K562 (cell line): ENCODE measurements around the gene TLDC2. TPM values are rescaled to one million over a fixed set of nuclear protein-coding genes. Genes with fewer than 3 reads are reported as not detected.
A peak's percentile ranks its signal among the peaks of the same experiment; 100 is the strongest.

ENCODE experiments used
- CLOCK ChIP-seq: fragments of 250-450 bp; sonication (Bioruptor Pico); IDR thresholded peaks from 2 replicates; pipeline ENCODE4 v1.4.0; 2020; ENCODE audit warnings: mild to moderate bottlenecking, moderate library complexity, borderline replicate concordance
- CREB1 ChIP-seq, 2 experiments: sonication (generic) in 1 of 2; formaldehyde crosslinking in 1 of 2; IDR thresholded peaks; 2 replicates each; pipeline versions ENCODE4 v1.6.1 to v1.8.0; 2012 to 2022; ENCODE audit warnings: inconsistent platforms in 1 of 2, mild to moderate bottlenecking in 1 of 2, missing genetic modification reagents in 1 of 2, moderate library complexity in 1 of 2
- EP300 ChIP-seq: IDR thresholded peaks from 2 replicates; pipeline ENCODE4 v1.6.1; 2012; ENCODE audit warnings: low read length, improper control_type of control experiment
- ETS2 ChIP-seq: IDR thresholded peaks from 2 replicates; pipeline ENCODE4 v1.6.1; 2016; ENCODE audit warnings: borderline replicate concordance, missing genetic modification characterization, mild to moderate bottlenecking, moderate library complexity, missing compliant biosample characterization; ENCODE audit not compliant: poor library complexity, severe bottlenecking
- HBP1 ChIP-seq: fragments of 450-650 bp; formaldehyde crosslinking; IDR thresholded peaks from 2 replicates; pipeline ENCODE4 v1.4.0; 2022; ENCODE audit warnings: missing genetic modification characterization
- HDAC1 ChIP-seq, 2 experiments: fragments of 450-650 bp; IDR thresholded peaks; 2 replicates each; pipeline ENCODE4 v1.6.1; 2016 to 2017; ENCODE audit warnings: inconsistent platforms in 1 of 2, mild to moderate bottlenecking in 1 of 2, moderate library complexity in 1 of 2
- MEIS2 ChIP-seq: fragments of 450-650 bp; IDR thresholded peaks from 2 replicates; pipeline ENCODE4 v1.6.1; 2014; ENCODE audit warnings: mild to moderate bottlenecking; ENCODE audit not compliant: partially characterized antibody
- POLR2AphosphoS5 ChIP-seq: IDR thresholded peaks from 2 replicates; pipeline ENCODE4 v1.6.1; 2011; ENCODE audit warnings: mild to moderate bottlenecking, low read depth, low read length, moderate library complexity; ENCODE audit not compliant: control insufficient read depth, insufficient read depth
- POLR2B ChIP-seq: fragments of 450-650 bp; IDR thresholded peaks from 2 replicates; pipeline ENCODE4 v1.6.1; 2018; ENCODE audit warnings: low read depth; ENCODE audit not compliant: partially characterized antibody
- PREB ChIP-seq: sonication (generic); formaldehyde crosslinking; IDR thresholded peaks from 2 replicates; pipeline ENCODE4 v1.8.1; 2023; ENCODE audit warnings: mild to moderate bottlenecking, missing genetic modification reagents
- SETDB1 ChIP-seq: IDR thresholded peaks from one replicate; pipeline ENCODE4 v1.6.1; 2012; ENCODE audit warnings: low read length, control low read depth, inconsistent platforms
- STAG1 ChIP-seq: sonication (generic); formaldehyde crosslinking; IDR thresholded peaks from 2 replicates; pipeline ENCODE4 v1.5.0; 2020; ENCODE audit warnings: missing genetic modification reagents, borderline replicate concordance
- UBTF ChIP-seq, 2 experiments: IDR thresholded peaks; 2 replicates each; pipeline ENCODE4 v1.6.1; 2012; ENCODE audit warnings: improper control_type of control experiment in 2 of 2, low read depth in 2 of 2, low read length in 2 of 2, borderline replicate concordance in 1 of 2
- YY1 ChIP-seq, 3 experiments: IDR thresholded peaks; 2 replicates each; pipeline ENCODE4 v1.6.1; 2011; ENCODE audit warnings: low read length in 2 of 3, mild to moderate bottlenecking in 2 of 3, moderate library complexity in 2 of 3, borderline replicate concordance in 1 of 3, control low read depth in 1 of 3, low read depth in 1 of 3; ENCODE audit not compliant: insufficient read depth in 3 of 3, insufficient replicate concordance in 2 of 3, control insufficient read depth in 1 of 3, insufficient read length in 1 of 3; ENCODE audit errors: extremely low read depth in 1 of 3
- ZNF175 ChIP-seq: fragments of 200-800 bp; sonication (Bioruptor generic); IDR thresholded peaks from 2 replicates; pipeline ENCODE4 v1.6.1; 2016; ENCODE audit warnings: low read depth, mild to moderate bottlenecking, missing genetic modification characterization, missing compliant biosample characterization
- polyA plus RNA-seq, 8 experiments: library from polyadenylated mRNA; depleted of rRNA in 4 of 8; stranded (reverse) in 5 of 8; unstranded in 3 of 8; fragments of >200 nt; fragmentation: Nextera tagmentation in 2 of 8; fragmentation: Illumina TruSeq in 1 of 8; extraction: Ambion mirVana in 2 of 8; extraction: Trizol in 1 of 8; gene quantifications; 2 replicates each; pipeline versions ENCODE4 v1.2.1 to v1.2.3, GENCODE V29; 2011 to 2014; ENCODE audit warnings: inconsistent platforms in 1 of 8, missing spikeins in 1 of 8
- total RNA-seq, 7 experiments: library from RNA; depleted of rRNA in 6 of 7; stranded (reverse); fragments of >200 nt in 6 of 7; fragmentation: Illumina TruSeq in 2 of 7; extraction: Trizol in 2 of 7; gene quantifications; 2 replicates each; pipeline versions ENCODE4 v1.2.1 to v1.2.3, GENCODE V29; 2011 to 2021; ENCODE audit warnings: low replicate concordance in 1 of 7

TLDC2 gene
- total and polyA plus RNA-seq, 9 of the 15 experiments (the other 6 are each of a cell fraction or from before 2014, with no cell fraction given): not detected

- TF ChIP-seq PREB (CRISPR knock-in tag) (no peak), ETS2 (tag) (no peak), MEIS2 (peak; percentile 39), ZNF175 (CRISPR knock-in tag) (no peak), HBP1 (CRISPR knock-in tag) (no peak), SETDB1 (no peak), UBTF (IDR thresholded peaks at IDR 0.05; ENCODE audit: borderline replicate concordance in 1 of 2, low read depth in 2 of 2, low read length in 2 of 2) (peak in 1 of 2 experiments; percentile 65; a peak in 1 of 4 replicates), YY1 (IDR thresholded peaks at IDR 0.05; ENCODE audit: borderline replicate concordance in 1 of 3, control insufficient read depth in 1 of 3, extremely low read depth in 1 of 3, insufficient read depth in 3 of 3, insufficient read length in 1 of 3, insufficient replicate concordance in 2 of 3, low read depth in 1 of 3, low read length in 2 of 3) (peak in 2 of 3 experiments; percentile 19 to 32), EP300 (peak; percentile 50), CLOCK (CRISPR knock-in tag) (no peak), POLR2AphosphoS5 (no peak), STAG1 (CRISPR knock-in tag) (no peak), HDAC1 (IDR thresholded peaks at IDR 0.05) (peak in 1 of 2 experiments; percentile 55; a peak in 2 of 4 replicates), CREB1 (IDR thresholded peaks at IDR 0.05) (no peak), CREB1 (CRISPR knock-in tag; IDR thresholded peaks at IDR 0.05) (peak; percentile 39; the same call in 1 of the 2 replicates), POLR2B (peak; percentile 57)
Measured at GRCh38 chr20:36861875-36862801, 13.8 kb upstream of the TLDC2 start (continued).
